Astrocyte (in vitro differentiated cells and primary cell): ENCODE measurements around the gene C11orf54. TPM values are rescaled to one million over a fixed set of nuclear protein-coding genes. Genes with fewer than 3 reads are reported as not detected.

Source experiments
- DNase-seq: peaks from one replicate; pipeline ENCODE4 v3.0.0-alpha.2; 2010; ENCODE audit warnings: low read depth
- FAIRE-seq: peaks from 2 replicates; lab custom pipeline; 2011; peaks lifted over from hg19 to GRCh38; lab: Jason Lieb, UNC
- H2AFZ ChIP-seq: 2 replicates; pipeline ENCODE4 v1.6.0; 2012; ENCODE audit warnings: low read depth, low read length, inconsistent platforms
- H3K27ac ChIP-seq: 2 replicates; pipeline ENCODE4 v1.5.1; 2011; ENCODE audit warnings: low read depth, low read length, inconsistent platforms
- H3K27me3 ChIP-seq: 2 replicates; pipeline ENCODE4 v1.6.0; 2011; ENCODE audit warnings: low read length, inconsistent platforms; ENCODE audit not compliant: insufficient read depth
- H3K36me3 ChIP-seq: 2 replicates; pipeline ENCODE4 v1.5.1; 2011; ENCODE audit warnings: low read length, inconsistent platforms; ENCODE audit not compliant: insufficient read depth
- H3K4me1 ChIP-seq: 2 replicates; pipeline ENCODE4 v1.5.1; 2011; ENCODE audit warnings: low read length, inconsistent platforms; ENCODE audit not compliant: insufficient read depth
- H3K4me2 ChIP-seq: 2 replicates; pipeline ENCODE4 v1.6.0; 2012; ENCODE audit warnings: low read length, inconsistent platforms
- H3K4me3 ChIP-seq: 2 replicates; pipeline ENCODE4 v1.5.1; 2011; ENCODE audit warnings: low read depth, mild to moderate bottlenecking, low read length, inconsistent platforms; ENCODE audit not compliant: insufficient read depth
- H3K79me2 ChIP-seq: 2 replicates; pipeline ENCODE4 v1.6.0; 2012; ENCODE audit warnings: mild to moderate bottlenecking, low read length, inconsistent platforms; ENCODE audit not compliant: insufficient read depth
- H3K9ac ChIP-seq: 2 replicates; pipeline ENCODE4 v1.6.0; 2012; ENCODE audit warnings: mild to moderate bottlenecking, low read length, inconsistent platforms
- H3K9me3 ChIP-seq: 2 replicates; pipeline ENCODE4 v1.5.1; 2012; ENCODE audit warnings: low read depth, mild to moderate bottlenecking, low read length, inconsistent platforms; ENCODE audit not compliant: insufficient read depth
- H4K20me1 ChIP-seq: 2 replicates; pipeline ENCODE4 v1.6.0; 2012; ENCODE audit warnings: low read length, inconsistent platforms; ENCODE audit not compliant: insufficient read depth
- H3K27ac Mint-ChIP-seq: one replicate; pipeline ENCODE4 v1.8.0; 2021; ENCODE audit warnings: mild to moderate bottlenecking, mixed read lengths; ENCODE audit not compliant: unreplicated experiment
- H3K27me3 Mint-ChIP-seq: one replicate; pipeline ENCODE4 v1.8.0; 2021; ENCODE audit warnings: low read depth, mixed read lengths; ENCODE audit not compliant: unreplicated experiment
- H3K36me3 Mint-ChIP-seq: one replicate; pipeline ENCODE4 v1.8.0; 2021; ENCODE audit warnings: low read depth, mixed read lengths; ENCODE audit not compliant: unreplicated experiment
- H3K4me1 Mint-ChIP-seq: one replicate; pipeline ENCODE4 v1.8.0; 2021; ENCODE audit warnings: low read depth, mixed read lengths; ENCODE audit not compliant: unreplicated experiment
- H3K4me3 Mint-ChIP-seq: one replicate; pipeline ENCODE4 v1.8.0; 2021; ENCODE audit warnings: mild to moderate bottlenecking, moderate library complexity, mixed read lengths; ENCODE audit not compliant: unreplicated experiment
- H3K9me3 Mint-ChIP-seq: one replicate; pipeline ENCODE4 v1.8.0; 2021; ENCODE audit warnings: mild to moderate bottlenecking, mixed read lengths; ENCODE audit not compliant: unreplicated experiment
- CTCF ChIP-seq: IDR thresholded peaks from 2 replicates; pipeline ENCODE4 v1.5.1; 2011; ENCODE audit warnings: low read depth, mild to moderate bottlenecking, inconsistent platforms, low read length, moderate library complexity; ENCODE audit not compliant: insufficient read depth
- EZH2 ChIP-seq: IDR thresholded peaks from 2 replicates; pipeline ENCODE4 v1.6.1; 2012; ENCODE audit warnings: mild to moderate bottlenecking, low read length, inconsistent platforms; ENCODE audit not compliant: insufficient read depth
- total RNA-seq: library from RNA; stranded (reverse); gene quantifications from 2 replicates; pipeline ENCODE4 v1.2.1, GENCODE V29; 2021

Gene C11orf54
- total RNA-seq, 1 donor from 2014 or later, result 14.8 TPM

GRCh38 chr11:93765551-93765950, 24.1 kb downstream of the C11orf54 start:
- no peaks in the 10 kb centered on the region for H3K27me3 Mint-ChIP-seq

GRCh38 chr11:93766504-93766903, 25.0 kb downstream of the C11orf54 start:
- FAIRE-seq, result no peak
- H4K20me1 ChIP-seq, result no peaks in the 10 kb centered on the region
- TF ChIP-seq EZH2, result no peak
- no peak for TF ChIP-seq CTCF

More at GRCh38 chr11:93765551-93765950, 24.1 kb downstream of the C11orf54 start:
- no peaks in the 10 kb centered on the region for H4K20me1 ChIP-seq
- H3K27ac ChIP-seq, result no peak overlapping the region
- H3K4me1 ChIP-seq, result peaks cover 4% of the 10 kb centered on the region
- no peaks in the 10 kb centered on the region for H3K27me3 ChIP-seq
- no peak for TF ChIP-seq CTCF
- no peak for TF ChIP-seq EZH2
- H3K9ac ChIP-seq, result no peak overlapping the region
- H3K36me3 ChIP-seq, result no peaks in the 10 kb centered on the region
- FAIRE-seq (no peak), DNase-seq (no peak)
- H3K9me3 Mint-ChIP-seq, result no peaks in the 10 kb centered on the region
- H3K36me3 Mint-ChIP-seq, result peaks cover 11% of the 10 kb centered on the region
- H3K4me3 ChIP-seq, result no peak overlapping the region
- H3K4me1 Mint-ChIP-seq, result no peaks in the 10 kb centered on the region
- no peak overlapping the region for H3K4me3 Mint-ChIP-seq
- no peak overlapping the region for H3K27ac Mint-ChIP-seq
- H3K79me2 ChIP-seq, result no peaks in the 10 kb centered on the region
- no peak overlapping the region for H2AFZ ChIP-seq
- H3K9me3 ChIP-seq, result no peaks in the 10 kb centered on the region
- no peak overlapping the region for H3K4me2 ChIP-seq

GRCh38 chr11:93767018-93767417, 25.5 kb downstream of the C11orf54 start:
- Mint-ChIP-seq H3K27ac (no peak overlapping the region), H3K4me3 (no peak overlapping the region), H3K36me3 (peaks cover 13% of the 10 kb centered on the region), H3K4me1 (no peaks in the 10 kb centered on the region), H3K9me3 (peaks cover 3% of the 10 kb centered on the region), H3K27me3 (no peaks in the 10 kb centered on the region)
- TF ChIP-seq CTCF (no peak), EZH2 (no peak)
- DNase-seq (no peak), FAIRE-seq (no peak)
- Histone ChIP-seq H3K79me2 (no peaks in the 10 kb centered on the region), H3K4me3 (no peak overlapping the region), H3K4me1 (peaks cover 4% of the 10 kb centered on the region), H3K36me3 (no peaks in the 10 kb centered on the region), H3K27me3 (no peaks in the 10 kb centered on the region), H3K9me3 (no peaks in the 10 kb centered on the region), H3K27ac (no peak overlapping the region), H4K20me1 (no peaks in the 10 kb centered on the region), H2AFZ (no peak overlapping the region), H3K9ac (no peak overlapping the region), H3K4me2 (no peak overlapping the region)

More at GRCh38 chr11:93766504-93766903, 25.0 kb downstream of the C11orf54 start:
- H3K36me3 Mint-ChIP-seq, result peaks cover 13% of the 10 kb centered on the region
- H3K36me3 ChIP-seq, result no peaks in the 10 kb centered on the region
- H3K27ac ChIP-seq, result no peak overlapping the region
- H3K27me3 Mint-ChIP-seq, result no peaks in the 10 kb centered on the region
- no peak overlapping the region for H2AFZ ChIP-seq
- H3K4me3 Mint-ChIP-seq, result no peak overlapping the region
- H3K9me3 Mint-ChIP-seq, result peaks cover 3% of the 10 kb centered on the region
- no peak overlapping the region for H3K4me2 ChIP-seq
- H3K79me2 ChIP-seq, result no peaks in the 10 kb centered on the region
- no peaks in the 10 kb centered on the region for H3K4me1 Mint-ChIP-seq
- H3K4me3 ChIP-seq, result no peak overlapping the region
- H3K27me3 ChIP-seq, result no peaks in the 10 kb centered on the region
- H3K9me3 ChIP-seq, result no peaks in the 10 kb centered on the region
- H3K4me1 ChIP-seq, result peaks cover 4% of the 10 kb centered on the region
- no peak overlapping the region for H3K27ac Mint-ChIP-seq
- no peak overlapping the region for H3K9ac ChIP-seq
- DNase-seq, result peak; percentile 43
